GM19099 (cell line): ENCODE measurements around the gene C1QTNF2.

ENCODE experiments used
- POLR2A ChIP-seq: IDR thresholded peaks from 3 replicates; pipeline ENCODE4 v1.6.1; 2011; ENCODE audit warnings: low read depth; ENCODE audit not compliant: insufficient read length; ENCODE audit errors: extremely low read depth

Gene C1QTNF2

DNA sequence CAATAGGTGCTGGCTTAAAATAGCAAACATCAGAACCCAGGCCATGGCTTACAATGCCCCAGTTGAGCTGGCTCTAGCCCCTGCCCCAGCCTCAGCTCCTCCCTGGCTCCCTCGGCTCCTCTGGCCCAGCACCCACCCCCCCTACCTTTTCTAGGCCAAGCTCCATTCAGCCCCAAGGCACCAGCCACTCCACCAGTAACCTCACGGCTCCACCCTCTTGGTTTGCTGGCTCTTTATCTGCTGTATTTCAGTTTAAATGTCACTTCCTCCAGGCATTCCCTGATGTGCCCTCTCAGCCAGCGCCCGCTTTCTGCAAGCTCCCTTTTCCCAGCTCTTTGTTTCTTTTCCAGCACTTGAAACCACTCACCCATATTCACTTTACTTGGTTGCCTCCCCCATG lies 10.6 kb downstream of the C1QTNF2 start:
- TF ChIP-seq POLR2A = no peak

DNA sequence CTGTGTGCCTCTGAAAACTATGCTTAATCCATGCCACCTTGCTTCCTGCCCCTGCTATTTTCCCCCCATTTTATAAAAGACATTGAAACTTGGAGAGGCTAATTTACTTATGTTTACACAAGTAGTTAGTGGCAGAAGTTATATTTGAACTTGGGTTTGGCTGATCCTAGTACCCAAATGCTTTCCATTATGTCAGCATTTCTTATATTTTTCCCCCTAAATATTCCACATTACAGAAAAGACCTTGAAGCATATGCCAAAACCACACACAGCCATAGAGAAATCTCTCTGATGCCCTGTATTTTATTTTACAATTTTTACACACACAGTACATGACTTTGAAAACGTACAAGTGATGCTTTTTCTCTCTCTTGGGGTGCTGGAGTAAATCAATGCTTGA lies 11.2 kb downstream of the C1QTNF2 start:
- no peak for TF ChIP-seq POLR2A

- no peak for TF ChIP-seq POLR2A
Measured at GRCh38 chr5:160357861-160358411, 12.5 kb downstream of the C1QTNF2 start.

- TF ChIP-seq POLR2A = no peak
Measured at GRCh38 chr5:160357394-160357793, 13.0 kb downstream of the C1QTNF2 start.

DNA sequence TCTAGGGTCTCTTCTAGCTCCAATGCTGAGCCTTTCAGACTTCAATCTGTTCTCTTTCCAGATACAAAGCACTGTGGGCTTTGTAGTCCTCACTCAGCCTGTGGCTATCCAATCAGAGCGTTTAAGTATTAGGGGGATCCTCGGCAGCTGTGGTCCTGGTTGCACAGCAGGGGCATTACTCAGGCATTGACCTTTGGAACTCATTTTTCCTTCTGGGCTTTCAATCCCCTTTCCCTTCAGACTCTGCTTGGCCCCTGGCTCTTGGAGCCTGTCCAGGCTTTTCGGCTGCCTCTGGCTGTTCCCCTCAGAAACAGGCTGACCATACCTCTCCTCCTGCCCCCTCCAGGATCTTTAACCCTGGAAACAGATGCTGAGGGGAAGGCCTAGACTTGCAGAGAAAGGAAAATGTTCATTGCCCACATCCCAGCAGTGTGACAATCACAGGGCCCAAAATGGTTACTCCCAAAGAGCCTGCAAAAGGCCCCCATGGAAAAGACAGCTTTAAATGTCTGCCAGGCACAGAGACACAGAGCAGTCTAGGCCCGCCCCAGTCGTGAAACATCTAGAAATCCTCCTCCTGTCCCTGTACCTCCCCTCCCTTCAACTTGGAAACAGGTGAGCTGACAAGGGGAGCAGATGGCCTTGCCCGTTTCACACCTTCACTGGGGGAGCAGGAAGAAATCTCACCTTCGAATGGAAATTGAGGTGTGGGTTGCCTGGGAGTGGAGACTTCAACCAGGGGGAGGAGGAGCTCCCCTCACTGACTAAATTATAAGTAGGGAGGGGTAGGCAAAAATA lies 13.7 kb downstream of the C1QTNF2 start:
- no peak for TF ChIP-seq POLR2A

DNA sequence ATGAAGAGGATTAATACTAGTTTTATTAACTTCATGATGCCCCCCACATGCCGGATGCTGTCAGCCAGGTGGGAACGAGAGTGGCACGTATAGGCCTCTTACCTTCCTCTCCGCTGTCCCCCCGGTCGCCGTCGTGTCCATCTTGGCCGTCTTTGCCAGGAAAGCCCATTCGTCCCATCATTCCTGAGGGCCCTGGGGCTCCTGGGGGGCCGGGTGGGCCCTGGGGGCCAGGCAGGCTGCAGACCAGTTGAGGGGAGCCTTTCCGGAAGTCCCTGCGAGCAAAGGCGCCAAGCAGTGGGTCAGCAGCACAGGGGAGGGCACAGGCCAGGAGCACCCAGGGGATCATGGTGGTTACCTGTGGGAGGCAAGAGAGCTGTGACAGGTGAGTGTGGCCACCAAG lies 15.8 kb downstream of the C1QTNF2 start:
- no peak for TF ChIP-seq POLR2A

DNA sequence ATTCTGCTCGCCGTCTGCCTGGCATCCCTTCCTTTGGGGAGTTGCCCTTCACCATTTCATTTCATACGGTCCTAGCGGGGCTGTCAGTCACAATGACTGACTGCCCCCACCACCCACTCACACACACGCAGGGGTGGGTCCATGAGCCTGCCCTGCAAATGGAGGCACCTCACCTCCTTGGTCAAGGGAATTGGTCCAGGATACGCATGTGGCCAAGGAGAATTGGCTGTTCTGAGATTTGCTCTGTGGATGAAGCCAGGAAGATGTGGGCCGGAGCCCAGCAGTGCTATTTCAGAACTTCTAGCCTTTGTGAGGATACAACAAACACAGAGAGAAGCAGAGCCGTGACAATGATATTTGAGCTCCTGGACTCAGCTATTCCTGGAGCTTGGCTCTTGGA lies 17.0 kb downstream of the C1QTNF2 start:
- no peak for TF ChIP-seq POLR2A

DNA sequence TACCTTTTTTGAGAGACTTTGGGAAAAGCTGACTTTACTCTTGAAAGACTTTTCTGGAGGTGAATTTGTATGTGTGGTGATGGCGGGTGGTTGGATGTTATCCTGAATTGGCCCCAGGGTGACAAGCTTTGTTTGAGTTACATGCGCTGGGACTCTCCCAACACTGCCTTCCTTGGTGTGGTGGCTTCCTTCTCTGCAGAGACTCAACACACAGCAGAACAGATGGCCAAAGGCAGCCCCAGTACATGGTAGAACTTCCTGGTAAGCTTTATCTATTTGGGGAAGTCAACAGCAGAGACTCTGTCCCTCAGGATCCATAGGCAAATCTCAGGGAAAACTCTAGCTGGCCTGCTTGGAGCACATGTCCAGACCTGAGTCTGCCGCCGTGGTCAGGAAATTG lies 18.1 kb downstream of the C1QTNF2 start:
- TF ChIP-seq POLR2A = no peak

- no peak for TF ChIP-seq POLR2A
Measured at GRCh38 chr5:160349935-160350303, 20.5 kb downstream of the C1QTNF2 start.

DNA sequence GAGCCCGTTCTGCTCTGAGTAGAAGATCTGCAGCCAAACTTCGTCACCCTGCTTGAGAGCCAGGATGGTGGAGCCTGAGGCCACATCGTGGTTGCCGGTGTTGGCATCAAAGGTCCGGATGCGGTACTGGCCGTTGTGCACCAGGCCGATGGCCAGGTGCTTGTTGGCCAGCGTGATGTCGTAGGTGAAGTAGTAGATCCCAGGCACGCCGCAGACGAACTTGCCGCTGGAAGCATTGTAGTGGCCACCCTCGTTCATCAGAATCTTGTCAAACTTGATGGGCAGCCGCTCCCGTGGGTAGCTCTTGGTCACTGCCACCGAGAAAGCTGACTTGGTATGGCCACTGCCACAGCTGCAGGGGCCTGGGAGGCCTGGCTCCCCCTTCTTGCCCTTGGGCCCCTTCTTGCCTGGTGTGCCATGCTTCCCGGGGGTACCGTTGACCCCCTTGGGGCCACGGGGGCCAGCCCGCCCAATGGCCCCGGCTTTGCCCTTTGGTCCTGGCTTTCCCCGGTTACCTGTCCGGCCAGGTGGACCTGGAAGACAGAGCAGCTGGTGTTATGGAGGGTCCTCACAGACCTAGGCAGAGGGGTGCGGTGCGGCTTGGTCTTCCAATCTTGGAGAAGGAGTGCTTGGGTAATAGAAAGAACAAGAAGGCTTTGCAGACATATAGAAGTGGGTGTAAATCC lies 21.0 kb downstream of the C1QTNF2 start:
- TF ChIP-seq POLR2A = no peak

DNA sequence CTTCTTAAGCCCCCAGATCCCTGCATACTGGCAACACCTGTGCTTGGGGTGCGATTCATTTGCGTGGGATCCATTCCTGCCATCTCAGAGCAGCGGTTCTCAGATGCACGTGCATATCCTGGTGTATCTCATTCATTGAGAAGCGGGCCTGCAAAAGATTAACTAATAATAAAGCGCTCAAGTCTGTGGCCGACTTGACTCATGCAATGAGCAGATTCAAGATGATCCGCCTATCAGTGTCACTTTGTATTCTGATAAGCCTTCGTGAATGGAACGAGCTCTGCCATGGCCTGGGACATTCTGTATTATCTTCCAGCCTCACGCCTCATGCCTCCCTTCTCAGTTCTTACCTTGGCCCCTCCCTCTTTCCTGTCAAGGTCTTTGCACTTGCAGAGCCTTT lies 22.3 kb downstream of the C1QTNF2 start:
- TF ChIP-seq POLR2A = no peak

DNA sequence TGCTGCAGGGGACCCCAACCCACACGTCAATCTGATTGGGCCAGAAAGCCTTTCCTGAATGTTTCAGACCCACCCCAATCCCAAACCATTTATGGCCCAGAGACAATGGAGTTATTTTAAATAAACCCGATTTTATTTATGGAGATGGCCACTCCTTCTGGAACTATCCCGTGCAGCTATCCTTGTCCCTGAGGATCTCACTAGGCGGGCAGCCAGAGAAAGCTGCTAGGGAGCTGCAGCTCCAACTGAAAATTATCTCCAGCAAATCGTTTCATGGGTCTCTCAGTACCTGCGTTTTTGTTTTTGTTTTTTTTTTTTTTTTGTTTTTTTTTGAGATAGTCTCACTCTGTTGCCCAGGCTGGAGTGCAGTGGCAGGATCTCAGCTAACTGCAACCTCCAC lies 23.0 kb downstream of the C1QTNF2 start:
- no peak for TF ChIP-seq POLR2A

GRCh38 chr5:160342413-160342941 lies 27.9 kb downstream of the C1QTNF2 start:
- no peak for TF ChIP-seq POLR2A

GRCh38 chr5:160341309-160341870 lies 29.0 kb downstream of the C1QTNF2 start:
- no peak for TF ChIP-seq POLR2A

GRCh38 chr5:160339406-160340130 lies 30.9 kb downstream of the C1QTNF2 start:
- TF ChIP-seq POLR2A = no peak
